Endothelial cell of umbilical vein (primary cell): ENCODE results near the gene C20orf141. TPM values are rescaled to one million over a fixed set of nuclear protein-coding genes. Genes with fewer than 3 reads are reported as not detected.

Experiments
- BruUV-seq: library from RNA; stranded (reverse); fragments of 400-500 nt; replicated peaks from 2 replicates; lab custom pipeline; 2021; lab: Mats Ljungman, UMichigan
- CTCF ChIA-PET: fragments of 300-600, 350-600 bp; sonication (Branson Sonifier 250); formaldehyde crosslinking; loops from one replicate; lab custom pipeline; 2021; ENCODE audit warnings: antibody characterized with exemption, inconsistent platforms; lab: Charles Lee
- POLR2A ChIA-PET: fragments of 300-600, 350-600 bp; sonication (Branson Sonifier 250); formaldehyde crosslinking; loops from one replicate; lab custom pipeline; 2021; ENCODE audit warnings: antibody characterized with exemption, inconsistent platforms; lab: Charles Lee
- DNase-seq: peaks from one replicate; pipeline ENCODE4 v3.0.0-alpha.2; 2011; ENCODE audit warnings: low read depth, low spot score
- FAIRE-seq: peaks from 2 replicates; lab custom pipeline; 2011; peaks lifted over from hg19 to GRCh38; lab: Jason Lieb, UNC
- H2AFZ ChIP-seq: 2 replicates; pipeline ENCODE4 v1.6.0; 2012; ENCODE audit warnings: low read depth, low read length, control low read depth, inconsistent platforms
- H3K27ac ChIP-seq: 2 replicates; pipeline ENCODE4 v1.5.1; 2011; ENCODE audit warnings: low read depth, mild to moderate bottlenecking, control low read depth, low read length, moderate library complexity; ENCODE audit not compliant: insufficient read depth
- H3K27me3 ChIP-seq, 2 experiments: 2 replicates each; pipeline versions ENCODE4 v1.6.0 to v1.6.1; 2011; ENCODE audit warnings: low read length in 2 of 2, mixed read lengths in 1 of 2; ENCODE audit not compliant: control insufficient read depth in 2 of 2, insufficient read depth in 2 of 2
- H3K36me3 ChIP-seq, 2 experiments: 2 replicates in 1 of 2; 3 replicates in 1 of 2; pipeline ENCODE4 v1.5.1; 2011; ENCODE audit warnings: low read length in 2 of 2, mild to moderate bottlenecking in 1 of 2, moderate library complexity in 1 of 2; ENCODE audit not compliant: control insufficient read depth in 2 of 2, insufficient read depth in 2 of 2; ENCODE audit errors: extremely low read depth in 1 of 2
- H3K4me1 ChIP-seq: 3 replicates; pipeline ENCODE4 v1.5.1; 2011; ENCODE audit warnings: mild to moderate bottlenecking, low read length; ENCODE audit not compliant: control insufficient read depth, insufficient read depth; ENCODE audit errors: extremely low read depth
- H3K4me2 ChIP-seq: 2 replicates; pipeline ENCODE4 v1.6.1; 2011; ENCODE audit warnings: low read length, control low read depth, mixed read lengths; ENCODE audit not compliant: insufficient read depth
- H3K4me3 ChIP-seq, 3 experiments: fragments of 200-600 bp in 1 of 3; sonication (generic), shearing (Covaris generic) in 1 of 3; replicated peaks in 1 of 3; 2 replicates each; pipeline ENCODE4 v1.5.1; 2011 to 2016; ENCODE audit warnings: control low read depth in 3 of 3, low read length in 3 of 3, mild to moderate bottlenecking in 2 of 3, inconsistent platforms in 1 of 3, low read depth in 1 of 3, moderate library complexity in 1 of 3; ENCODE audit not compliant: insufficient read depth in 1 of 3
- H3K79me2 ChIP-seq: 2 replicates; pipeline ENCODE4 v1.6.0; 2012; ENCODE audit warnings: low read length, inconsistent platforms; ENCODE audit not compliant: control insufficient read depth, insufficient read depth
- H3K9ac ChIP-seq: replicated peaks from 2 replicates; pipeline ENCODE3; 2011; ENCODE audit warnings: low read length, control low read depth; ENCODE audit not compliant: insufficient read depth; ENCODE audit errors: extremely low read depth
- H3K9me1 ChIP-seq: replicated peaks from 3 replicates; pipeline ENCODE4 v1.6.0; 2011; ENCODE audit warnings: mild to moderate bottlenecking, low read length; ENCODE audit not compliant: control insufficient read depth, insufficient read depth; ENCODE audit errors: extremely low read depth
- H3K9me3 ChIP-seq: replicated peaks from 2 replicates; pipeline ENCODE4 v1.5.1; 2012; ENCODE audit warnings: low read length, inconsistent platforms; ENCODE audit not compliant: control insufficient read depth, insufficient read depth
- H4K20me1 ChIP-seq: replicated peaks from 2 replicates; pipeline ENCODE3; 2011; ENCODE audit warnings: mild to moderate bottlenecking, low read length; ENCODE audit not compliant: control insufficient read depth, insufficient read depth; ENCODE audit errors: extremely low read depth
- CTCF ChIP-seq, 2 donors: IDR thresholded peaks; 1 replicate in 1 of 2; 2 replicates in 1 of 2; pipeline ENCODE4 v1.5.1; 2011; ENCODE audit warnings: low read length in 2 of 2, mild to moderate bottlenecking in 2 of 2, moderate library complexity in 2 of 2, control low read depth in 1 of 2, inconsistent platforms in 1 of 2, low read depth in 1 of 2; ENCODE audit not compliant: insufficient read depth in 1 of 2; ENCODE audit errors: extremely low read depth in 1 of 2
- EZH2 ChIP-seq: IDR thresholded peaks from 2 replicates; pipeline ENCODE4 v1.6.1; 2012; ENCODE audit warnings: borderline replicate concordance, low read depth, mild to moderate bottlenecking, moderate library complexity, low read length, inconsistent platforms; ENCODE audit not compliant: severe bottlenecking
- FOS ChIP-seq: IDR thresholded peaks from 2 replicates; pipeline ENCODE4 v1.6.1; 2011; ENCODE audit warnings: mild to moderate bottlenecking, low read length, moderate library complexity, borderline replicate concordance; ENCODE audit not compliant: insufficient read depth
- GATA2 ChIP-seq: IDR thresholded peaks from 2 replicates; pipeline ENCODE4 v1.7.0; 2011; ENCODE audit warnings: low read depth, mild to moderate bottlenecking, moderate library complexity, mixed read lengths, low read length; ENCODE audit not compliant: insufficient read length, insufficient read depth
- JUN ChIP-seq: IDR thresholded peaks from 2 replicates; pipeline ENCODE4 v1.6.1; 2011; ENCODE audit warnings: borderline replicate concordance, low read depth; ENCODE audit not compliant: insufficient read length, insufficient read depth
- MAX ChIP-seq: IDR thresholded peaks from 2 replicates; pipeline ENCODE4 v1.6.1; 2011; ENCODE audit not compliant: insufficient read depth, insufficient read length
- MYC ChIP-seq: IDR thresholded peaks from one replicate; pipeline ENCODE4 v1.6.1; 2011; ENCODE audit warnings: mild to moderate bottlenecking, low read depth, low read length
- POLR2A ChIP-seq: IDR thresholded peaks from 2 replicates; pipeline ENCODE4 v1.6.1; 2012; ENCODE audit warnings: low read depth, mild to moderate bottlenecking, control low read depth, low read length
- POLR2AphosphoS5 ChIP-seq: IDR thresholded peaks from 2 replicates; pipeline ENCODE4 v1.6.1; 2012; ENCODE audit warnings: low read depth, mild to moderate bottlenecking, control low read depth, low read length, moderate library complexity; ENCODE audit not compliant: insufficient read depth
- dilution Hi-C: fragments of 300-500 bp; cut with MboI; formaldehyde crosslinking; loops from one replicate; pipeline ENCODE4 v1.15.0; 2019; ENCODE audit warnings: low sequenced_read_pairs; ENCODE audit not compliant: extremely low pct_ligation_motif_present
- intact Hi-C: fragments of 100-400 bp; cut with micrococcal nuclease; formaldehyde crosslinking; loops from one replicate; pipeline ENCODE4 v1.10.0; 2022
- polyA plus RNA-seq, 4 experiments: library from polyadenylated mRNA; depleted of rRNA in 3 of 4; stranded (reverse) in 3 of 4; unstranded in 1 of 4; fragments of >200 nt; gene quantifications; 2 replicates each; pipeline versions ENCODE4 v1.2.1 to v1.2.3, GENCODE V29; 2011 to 2012; ENCODE audit warnings: missing spikeins in 1 of 4
- total RNA-seq: library from RNA; stranded (reverse); gene quantifications from 2 replicates; pipeline ENCODE4 v1.2.3, GENCODE V29; 2021

The C20orf141 gene
- total and polyA plus RNA-seq, 2 donors (not counting 3 experiments of a cell fraction or from before 2014, with no cell fraction given): not detected

- no peaks in the 10 kb centered on the region for H4K20me1 ChIP-seq
Measured at GRCh38 chr20:2797136-2797983, 17.4 kb upstream of the C20orf141 start.

More at GRCh38 chr20:2797136-2797983, 17.4 kb upstream of the C20orf141 start:
- POLR2A ChIA-PET: no interaction called here
- no peak overlapping the region for H3K27ac ChIP-seq
- no peak overlapping the region for H3K4me3 ChIP-seq
- BruUV-seq: no TSS peak
- intact Hi-C loops: no loop called here
- peaks cover 23 to 29% of the 10 kb centered on the region in 2 experiments for H3K27me3 ChIP-seq
- FAIRE-seq (no peak), DNase-seq (no peak)
- TF ChIP-seq JUN: no peak
- no peak for TF ChIP-seq MYC
- no peak for TF ChIP-seq FOS
- no peak for TF ChIP-seq EZH2
- TF ChIP-seq MAX: no peak
- TF ChIP-seq POLR2AphosphoS5: no peak
- TF ChIP-seq GATA2: no peak
- TF ChIP-seq CTCF (IDR thresholded peaks at IDR 0.05; ENCODE audit: extremely low read depth in 1 of 2, insufficient read depth in 1 of 2, low read depth in 1 of 2, low read length in 2 of 2): no peak
- no peak for TF ChIP-seq POLR2A
- H3K9ac ChIP-seq: no peak overlapping the region
- H2AFZ ChIP-seq: no peak overlapping the region
- H3K36me3 ChIP-seq: no peaks in the 10 kb centered on the region
- H3K79me2 ChIP-seq: no peaks in the 10 kb centered on the region
- H3K9me1 ChIP-seq: no peaks in the 10 kb centered on the region
- CTCF ChIA-PET: interaction anchor here (2.7 kb wide), 1 partner anchor 55 kb away, joined by 7 read pairs; no protein-coding TSS in a partner anchor
- peaks cover 6% of the 10 kb centered on the region for H3K4me1 ChIP-seq
- no peak overlapping the region for H3K4me2 ChIP-seq
- no peaks in the 10 kb centered on the region for H3K9me3 ChIP-seq
- dilution Hi-C loops: no loop called here
